Measurements from ENCODE around the gene ANTXR1. TPM values are rescaled to one million over a fixed set of nuclear protein-coding genes. Genes with fewer than 3 reads are reported as not detected.

Gene ANTXR1
- total RNA-seq, 1 donor from 2014 or later, result not detected

DNA sequence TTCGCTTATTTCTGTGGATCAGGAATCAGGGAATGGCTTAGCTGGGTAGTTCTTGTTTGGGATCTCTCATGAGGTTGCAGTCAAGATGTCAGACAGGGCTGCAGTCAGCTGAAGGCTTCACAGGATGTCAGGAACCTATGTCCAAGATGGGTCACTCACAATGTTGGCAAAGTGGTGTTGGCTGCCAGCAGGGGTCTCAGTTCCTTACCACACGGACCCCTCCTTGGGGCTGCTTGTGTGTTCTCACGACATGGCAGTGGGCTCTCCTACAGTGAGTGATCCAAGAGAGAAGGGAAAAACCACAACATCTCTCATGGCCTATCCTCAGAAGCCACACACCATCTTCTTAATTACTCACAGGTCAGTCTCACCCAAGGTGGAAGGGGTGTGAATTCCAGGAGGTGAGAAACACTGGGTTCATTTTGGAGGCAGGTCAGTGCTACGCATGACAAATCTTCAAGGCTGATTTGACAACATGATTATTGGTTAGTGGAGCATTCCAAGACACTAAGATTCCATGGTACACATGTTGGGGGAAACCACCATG, 1.3 kb upstream of the ANTXR1 start:
- intact Hi-C loops (cut with micrococcal nuclease), result loop anchor here (5.0 kb wide), 1 partner anchor 69 kb away; no protein-coding TSS in a partner anchor
- no peak overlapping the region for H3K27ac Mint-ChIP-seq
- no peaks in the 10 kb centered on the region for H3K36me3 Mint-ChIP-seq (ENCODE audit: low read depth)
- peaks cover 13% of the 10 kb centered on the region for H3K4me1 Mint-ChIP-seq (ENCODE audit: low read depth)
- no peak for DNase-seq (ENCODE audit: low spot score)
- H3K4me3 Mint-ChIP-seq, result peak overlapping the region; percentile 1
- H3K27me3 Mint-ChIP-seq (ENCODE audit: insufficient read depth), result peaks cover 54% of the 10 kb centered on the region
- no peaks in the 10 kb centered on the region for H3K9me3 Mint-ChIP-seq

DNA sequence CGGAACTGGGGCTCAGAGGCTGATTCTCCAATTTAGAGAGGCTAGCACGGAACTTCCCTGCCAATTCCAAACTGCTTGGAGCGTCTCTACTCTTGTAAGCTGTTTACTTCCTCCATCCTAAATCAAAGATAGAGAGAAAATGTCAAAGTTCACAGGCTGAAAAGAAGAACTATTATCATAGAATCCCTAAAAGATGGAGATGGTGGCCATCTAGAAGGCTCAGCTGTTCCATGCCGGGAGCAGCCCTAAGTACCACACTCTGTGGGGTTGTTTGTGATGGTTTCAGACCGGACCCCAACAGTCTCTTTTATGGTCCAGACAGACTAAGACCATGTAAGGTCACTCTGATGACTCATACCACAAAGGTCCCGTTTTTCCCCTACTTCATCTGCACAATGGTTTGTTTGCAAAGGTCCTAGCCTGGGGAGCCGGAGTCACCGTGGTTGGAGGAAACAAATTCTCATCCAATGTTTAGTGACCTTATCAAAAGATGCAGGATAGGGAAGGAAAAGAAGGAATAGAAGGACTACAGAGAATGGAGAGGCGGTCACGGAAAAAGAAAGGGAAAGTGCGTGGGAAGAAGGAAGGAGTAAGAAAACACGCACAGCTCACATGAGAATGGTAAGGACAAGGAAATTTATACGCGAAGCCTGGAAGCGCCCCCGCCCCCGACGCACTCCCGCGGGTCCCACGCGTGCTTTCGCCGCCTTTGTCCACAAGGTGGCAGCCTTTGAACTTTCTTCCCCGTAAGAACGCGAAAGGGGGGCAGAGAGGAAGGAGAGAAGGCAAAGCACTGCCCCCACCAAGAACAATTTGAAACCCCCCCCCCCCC, 453 bp upstream of the ANTXR1 start:
- intact Hi-C loops (cut with micrococcal nuclease), result loop anchor here (1.0 to 5.0 kb wide), 2 partner anchors 37 to 70 kb away; no protein-coding TSS in a partner anchor
- no peaks in the 10 kb centered on the region for H3K9me3 Mint-ChIP-seq
- H3K27me3 Mint-ChIP-seq (ENCODE audit: insufficient read depth), result peaks cover 55% of the 10 kb centered on the region

GRCh38 chr2:69013840-69014821, 1.2 kb downstream of the ANTXR1 start:
- Mint-ChIP-seq H3K4me3 (peak overlapping the region; percentile 46), H3K27ac (no peak overlapping the region), H3K4me1 (ENCODE audit: low read depth) (peaks cover 13% of the 10 kb centered on the region), H3K36me3 (ENCODE audit: low read depth) (no peaks in the 10 kb centered on the region), H3K27me3 (ENCODE audit: insufficient read depth) (peaks cover 70% of the 10 kb centered on the region), H3K9me3 (no peaks in the 10 kb centered on the region)
- no peak for DNase-seq (ENCODE audit: low spot score)
- intact Hi-C loops (cut with micrococcal nuclease), result loop anchor here (1.0 to 5.0 kb wide), 2 partner anchors 35 to 72 kb away; no protein-coding TSS in a partner anchor

More for the DNA sequence above, 453 bp upstream of the ANTXR1 start:
- peak overlapping the region; percentile 7 for H3K27ac Mint-ChIP-seq
- peak; percentile 8 for DNase-seq (ENCODE audit: low spot score)
- H3K4me3 Mint-ChIP-seq, result peak overlapping the region; percentile 81
- H3K4me1 Mint-ChIP-seq (ENCODE audit: low read depth), result peaks cover 13% of the 10 kb centered on the region
- H3K36me3 Mint-ChIP-seq (ENCODE audit: low read depth), result no peaks in the 10 kb centered on the region

DNA sequence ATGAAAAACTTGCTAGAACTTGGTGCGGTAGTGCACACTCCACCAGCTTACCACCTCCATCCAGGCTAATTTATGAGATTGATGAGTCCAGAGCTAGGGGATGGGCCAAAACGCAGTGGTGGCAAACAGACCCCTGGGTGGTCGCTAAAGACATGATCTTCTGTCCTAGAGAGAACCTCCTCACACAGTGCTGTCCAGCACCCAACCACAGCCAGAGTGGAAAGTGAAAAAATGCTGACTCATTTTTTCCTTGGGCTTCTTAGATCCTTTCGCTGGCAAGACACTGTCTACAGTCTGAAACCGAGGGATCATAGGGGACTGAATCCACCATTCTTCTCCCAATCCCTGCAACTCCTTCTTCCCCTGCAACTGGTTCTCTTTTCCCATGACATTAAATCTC, 4.1 kb downstream of the ANTXR1 start:
- Mint-ChIP-seq H3K27ac (no peak overlapping the region), H3K4me1 (ENCODE audit: low read depth) (peaks cover 13% of the 10 kb centered on the region), H3K27me3 (ENCODE audit: insufficient read depth) (peaks cover 56% of the 10 kb centered on the region), H3K36me3 (ENCODE audit: low read depth) (no peaks in the 10 kb centered on the region), H3K9me3 (no peaks in the 10 kb centered on the region), H3K4me3 (no peak overlapping the region)
- no peak for DNase-seq (ENCODE audit: low spot score)
- intact Hi-C loops (cut with micrococcal nuclease), result no loop called here

DNA sequence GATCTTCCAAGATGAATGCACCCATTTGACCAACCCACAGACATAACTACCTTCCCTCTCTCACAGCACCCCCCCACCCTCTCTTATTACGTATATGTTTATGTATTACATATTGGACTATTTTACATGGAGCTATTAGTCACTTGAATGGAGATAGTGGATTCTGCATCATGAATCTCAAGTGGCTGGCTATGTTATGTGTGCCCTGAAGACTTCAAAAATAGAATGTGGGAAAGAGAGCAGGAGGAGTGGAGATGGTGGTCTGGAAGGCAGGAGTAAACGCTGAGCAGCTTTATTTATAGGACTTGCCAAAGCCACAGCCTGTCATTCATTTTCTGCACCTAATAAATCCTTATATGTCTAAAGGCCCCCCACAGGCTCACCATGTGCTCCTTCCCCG, 4.9 kb downstream of the ANTXR1 start:
- Mint-ChIP-seq H3K9me3 (no peaks in the 10 kb centered on the region), H3K36me3 (ENCODE audit: low read depth) (no peaks in the 10 kb centered on the region), H3K27ac (no peak overlapping the region), H3K4me3 (no peak overlapping the region), H3K4me1 (ENCODE audit: low read depth) (peaks cover 8% of the 10 kb centered on the region), H3K27me3 (ENCODE audit: insufficient read depth) (peaks cover 48% of the 10 kb centered on the region)
- intact Hi-C loops (cut with micrococcal nuclease), result no loop called here
- no peak for DNase-seq (ENCODE audit: low spot score)

DNA sequence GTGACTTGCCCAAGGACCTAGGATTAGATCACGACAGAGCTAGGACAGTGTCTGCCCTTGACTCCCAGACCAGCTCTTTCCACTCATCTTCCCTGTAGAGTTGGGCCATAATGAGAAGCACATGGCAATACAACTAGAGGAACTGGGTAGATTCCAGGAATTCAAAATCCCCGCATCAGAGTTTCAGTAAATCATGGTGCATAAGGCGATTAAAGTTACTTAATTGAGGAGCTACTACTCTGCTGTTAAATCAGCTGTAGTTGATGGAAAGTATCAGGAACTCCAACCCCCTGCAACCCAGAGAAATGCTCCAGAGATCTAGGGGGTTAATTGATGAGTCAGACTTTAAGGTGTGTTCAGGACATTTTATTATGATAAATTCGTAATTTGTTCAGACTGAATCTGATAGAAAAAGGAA, 5.7 kb downstream of the ANTXR1 start:
- Mint-ChIP-seq H3K27ac (no peak overlapping the region), H3K36me3 (ENCODE audit: low read depth) (no peaks in the 10 kb centered on the region), H3K4me1 (ENCODE audit: low read depth) (peaks cover 7% of the 10 kb centered on the region), H3K4me3 (no peak overlapping the region), H3K9me3 (no peaks in the 10 kb centered on the region), H3K27me3 (ENCODE audit: insufficient read depth) (peaks cover 42% of the 10 kb centered on the region)
- intact Hi-C loops (cut with micrococcal nuclease), result no loop called here
- no peak for DNase-seq (ENCODE audit: low spot score)

DNA sequence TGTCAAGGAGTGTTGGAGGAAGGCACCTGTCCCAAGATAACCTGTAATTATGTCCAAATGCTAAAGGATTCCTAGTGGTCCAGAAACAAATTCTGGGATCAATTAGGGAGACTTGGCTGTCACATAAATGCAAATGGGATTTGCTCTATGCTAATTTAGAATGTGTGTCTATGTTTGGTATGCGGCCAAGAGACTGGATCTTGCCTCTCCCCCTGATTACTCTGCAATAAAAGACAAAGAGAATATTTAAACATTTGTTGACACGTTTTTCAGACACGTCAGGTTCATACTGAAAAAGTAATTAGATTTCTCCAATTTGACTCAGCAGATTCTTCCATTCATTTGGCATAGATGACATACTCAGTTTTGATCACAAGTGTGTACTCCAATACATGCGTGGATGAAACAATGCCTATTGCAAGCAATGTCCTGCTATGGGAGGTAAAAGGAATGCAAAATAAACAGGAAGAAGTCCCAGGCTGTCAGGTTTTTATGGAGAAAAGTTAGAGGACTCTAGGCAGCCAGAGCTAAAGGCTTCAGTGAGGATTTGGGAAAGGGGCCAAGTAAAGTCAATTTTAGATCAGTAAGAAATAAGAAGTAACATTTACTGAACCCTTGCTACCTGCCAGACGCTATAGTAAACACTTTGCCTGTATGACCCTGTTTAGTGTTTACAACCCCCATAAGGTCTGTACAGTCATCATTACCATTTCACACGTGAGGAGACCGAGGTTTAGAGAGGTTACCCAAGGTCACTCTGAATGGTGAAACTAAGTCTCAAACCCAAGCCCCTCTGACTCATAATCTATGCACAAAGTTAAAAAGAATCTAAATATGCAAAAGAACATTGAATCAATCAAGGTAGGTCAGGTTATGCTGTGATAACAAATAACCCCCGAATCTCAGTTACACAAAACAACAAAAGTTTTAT, 7.8 kb downstream of the ANTXR1 start:
- H3K4me3 Mint-ChIP-seq, result no peak overlapping the region
- no peak for DNase-seq (ENCODE audit: low spot score)
- H3K36me3 Mint-ChIP-seq (ENCODE audit: low read depth), result no peaks in the 10 kb centered on the region
- peaks cover 26% of the 10 kb centered on the region for H3K27me3 Mint-ChIP-seq (ENCODE audit: insufficient read depth)
- H3K4me1 Mint-ChIP-seq (ENCODE audit: low read depth), result no peaks in the 10 kb centered on the region
- intact Hi-C loops (cut with micrococcal nuclease), result no loop called here
- no peaks in the 10 kb centered on the region for H3K9me3 Mint-ChIP-seq
- no peak overlapping the region for H3K27ac Mint-ChIP-seq

DNA sequence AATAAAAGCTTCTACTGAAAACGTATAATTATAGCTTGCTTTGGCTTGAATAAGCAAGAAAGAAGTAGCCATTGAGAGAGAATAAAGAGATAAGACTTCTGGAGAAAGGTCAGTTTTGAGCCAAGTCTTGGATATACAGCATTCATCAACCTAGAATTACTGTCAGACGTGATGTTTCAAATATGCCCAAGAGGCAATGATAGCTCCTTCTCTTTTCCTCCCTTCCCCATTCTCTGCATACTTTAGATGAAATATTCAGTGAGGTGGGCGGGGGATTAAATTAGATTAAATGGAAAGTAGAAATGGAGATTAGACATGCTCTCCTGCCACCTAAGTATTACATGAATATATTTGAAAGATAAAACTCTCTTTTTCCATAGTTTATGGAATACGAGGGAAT, 8.7 kb downstream of the ANTXR1 start:
- intact Hi-C loops (cut with micrococcal nuclease), result no loop called here
- no peaks in the 10 kb centered on the region for H3K36me3 Mint-ChIP-seq (ENCODE audit: low read depth)
- peaks cover 23% of the 10 kb centered on the region for H3K27me3 Mint-ChIP-seq (ENCODE audit: insufficient read depth)
- H3K4me1 Mint-ChIP-seq (ENCODE audit: low read depth), result no peaks in the 10 kb centered on the region
- no peak overlapping the region for H3K4me3 Mint-ChIP-seq
- no peak overlapping the region for H3K27ac Mint-ChIP-seq
- no peak for DNase-seq (ENCODE audit: low spot score)
- no peaks in the 10 kb centered on the region for H3K9me3 Mint-ChIP-seq

- Mint-ChIP-seq H3K27ac (no peak overlapping the region), H3K4me3 (no peak overlapping the region), H3K27me3 (ENCODE audit: insufficient read depth) (peaks cover 26% of the 10 kb centered on the region), H3K9me3 (no peaks in the 10 kb centered on the region), H3K4me1 (ENCODE audit: low read depth) (no peaks in the 10 kb centered on the region), H3K36me3 (ENCODE audit: low read depth) (no peaks in the 10 kb centered on the region)
- intact Hi-C loops (cut with micrococcal nuclease), result no loop called here
- no peak for DNase-seq (ENCODE audit: low spot score)
Observed at GRCh38 chr2:69022548-69022947, 9.6 kb downstream of the ANTXR1 start.

DNA sequence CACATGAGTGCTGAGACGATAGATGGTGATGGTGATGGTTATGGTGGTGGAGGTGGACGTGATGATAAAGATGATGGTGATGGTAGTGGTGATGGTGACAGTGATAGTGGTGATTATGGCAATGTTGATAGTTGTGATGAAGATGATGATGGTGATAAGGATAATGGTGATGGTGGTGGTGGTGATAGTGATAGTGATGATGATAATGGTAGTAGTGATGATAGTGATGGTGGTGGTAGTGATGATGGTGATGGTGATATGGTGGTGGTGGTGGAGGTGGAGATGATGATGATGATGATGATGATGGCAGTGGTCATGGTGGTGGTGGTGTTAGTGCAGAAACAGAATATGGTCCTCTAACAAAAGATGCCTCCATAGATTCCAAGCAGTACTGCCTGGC, 10.3 kb downstream of the ANTXR1 start:
- Mint-ChIP-seq H3K4me1 (ENCODE audit: low read depth) (no peaks in the 10 kb centered on the region), H3K27me3 (ENCODE audit: insufficient read depth) (peaks cover 22% of the 10 kb centered on the region), H3K27ac (no peak overlapping the region), H3K9me3 (no peaks in the 10 kb centered on the region), H3K36me3 (ENCODE audit: low read depth) (no peaks in the 10 kb centered on the region), H3K4me3 (no peak overlapping the region)
- no peak for DNase-seq (ENCODE audit: low spot score)
- intact Hi-C loops (cut with micrococcal nuclease), result no loop called here

DNA sequence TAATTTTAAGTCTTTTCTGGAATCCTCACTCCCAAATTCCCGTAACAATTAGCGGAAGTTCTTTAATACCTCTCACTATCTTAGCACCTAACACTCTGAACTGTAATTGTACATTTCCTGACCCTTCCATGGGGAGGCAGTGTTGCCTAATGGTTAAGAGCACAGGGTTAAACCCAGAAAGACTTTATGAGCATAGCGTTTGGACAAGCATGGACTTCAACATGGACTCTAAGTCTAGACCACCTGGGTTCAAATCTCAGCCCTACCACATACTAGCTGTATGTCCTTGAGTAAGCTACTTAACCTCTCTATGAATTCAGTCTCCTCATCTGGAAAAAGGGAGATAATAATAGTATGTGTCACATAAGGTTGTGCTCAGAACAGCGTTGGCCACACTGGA, 13.0 kb downstream of the ANTXR1 start:
- intact Hi-C loops (cut with micrococcal nuclease), result loop anchor here (1.0 kb wide), 1 partner anchor 281 kb away; no protein-coding TSS in a partner anchor
- DNase-seq (ENCODE audit: low spot score), result peak; percentile 8
- no peaks in the 10 kb centered on the region for H3K4me1 Mint-ChIP-seq (ENCODE audit: low read depth)
- H3K27me3 Mint-ChIP-seq (ENCODE audit: insufficient read depth), result peaks cover 11% of the 10 kb centered on the region
- no peaks in the 10 kb centered on the region for H3K9me3 Mint-ChIP-seq
- no peak overlapping the region for H3K4me3 Mint-ChIP-seq
- no peaks in the 10 kb centered on the region for H3K36me3 Mint-ChIP-seq (ENCODE audit: low read depth)
- no peak overlapping the region for H3K27ac Mint-ChIP-seq

All from activated T-helper 1 cell treated with anti-CD3 and anti-CD28 coated beads, Interleukin-12 subunit alpha, Interleukin-12 subunit beta, Interleukin-2, Interleukin-4 antibody, amounts not matched to agents 30 ng/mL and 10 ng/mL and 1 ng/mL, durations not matched to agents 14 hours and 24 hours and 36 hours (primary cell).